Endodermal cell (in vitro differentiated cells): ENCODE results near the gene C17orf75. TPM values are rescaled to one million over a fixed set of nuclear protein-coding genes. Genes with fewer than 3 reads are reported as not detected.

Source experiments
- DNase-seq: peaks from one replicate; pipeline ENCODE4 v3.0.0-alpha.2; 2017
- H3K27ac ChIP-seq: 2 replicates; pipeline ENCODE4 v1.5.1; 2013; ENCODE audit warnings: mild to moderate bottlenecking, low read depth, low read length, moderate library complexity
- H3K27me3 ChIP-seq: 2 replicates; pipeline ENCODE4 v1.6.1; 2013; ENCODE audit warnings: mild to moderate bottlenecking, low read length, moderate library complexity; ENCODE audit not compliant: insufficient read depth, control insufficient read depth, poor library complexity, severe bottlenecking
- H3K36me3 ChIP-seq: 2 replicates; pipeline ENCODE4 v1.7.0; 2013; ENCODE audit warnings: mild to moderate bottlenecking, low read length, moderate library complexity; ENCODE audit not compliant: control insufficient read depth, insufficient read depth
- H3K4me1 ChIP-seq: one replicate; pipeline ENCODE4 v1.7.0; 2013; ENCODE audit warnings: low read length; ENCODE audit not compliant: control insufficient read depth, insufficient read depth
- H3K4me3 ChIP-seq: 2 replicates; pipeline ENCODE4 v1.5.1; 2013; ENCODE audit warnings: mild to moderate bottlenecking, low read length, moderate library complexity
- H3K9ac ChIP-seq: 2 replicates; pipeline ENCODE4 v1.6.1; 2013; ENCODE audit warnings: mild to moderate bottlenecking, low read length, moderate library complexity; ENCODE audit not compliant: poor library complexity, severe bottlenecking; ENCODE audit errors: extremely low read depth
- H3K9me3 ChIP-seq: 2 replicates; pipeline ENCODE4 v1.6.1; 2013; ENCODE audit warnings: mild to moderate bottlenecking, low read length, moderate library complexity; ENCODE audit not compliant: control insufficient read depth
- H3K27ac Mint-ChIP-seq: 2 replicates; pipeline ENCODE4 v1.8.0; 2020; ENCODE audit warnings: mixed read lengths
- H3K27me3 Mint-ChIP-seq: 2 replicates; pipeline ENCODE4 v1.8.0; 2021; ENCODE audit warnings: mild to moderate bottlenecking, mixed read lengths; ENCODE audit not compliant: insufficient read depth
- H3K36me3 Mint-ChIP-seq: 2 replicates; pipeline ENCODE4 v1.8.0; 2020; ENCODE audit warnings: low read depth, mixed read lengths
- H3K4me1 Mint-ChIP-seq: 2 replicates; pipeline ENCODE4 v1.8.0; 2020; ENCODE audit warnings: mixed read lengths
- H3K4me3 Mint-ChIP-seq: 2 replicates; pipeline ENCODE4 v1.8.0; 2020; ENCODE audit warnings: mild to moderate bottlenecking, moderate library complexity, mixed read lengths
- H3K9me3 Mint-ChIP-seq: 2 replicates; pipeline ENCODE4 v1.8.0; 2020; ENCODE audit warnings: mild to moderate bottlenecking, mixed read lengths
- CTCF ChIP-seq: fragments of 200-600 bp; sonication (generic); conservative IDR thresholded peaks from 2 replicates; pipeline ENCODE4 v1.5.0; 2021; ENCODE audit warnings: antibody characterized with exemption, mild to moderate bottlenecking
- WGBS, 2 experiments: methylation state at CpG; one replicate each; pipeline versions ENCODE4 v1.1.5 to v1.1.7; 2013; ENCODE audit warnings: missing lambda C conversion rate in 2 of 2, mixed read lengths in 1 of 2; ENCODE audit not compliant: insufficient coverage in 1 of 2, insufficient read length in 1 of 2; 5-methylcytosine and 5-hydroxymethylcytosine counted together
- total RNA-seq, 2 donors: library from RNA; stranded (reverse); fragmentation: NEBNext Ultra II Directional in 1 of 2; extraction: Animal tissue kit (Norgen Biotek cat#: 25700) in 1 of 2; gene quantifications; 2 replicates in 1 of 2; 3 replicates in 1 of 2; pipeline ENCODE4 v1.2.1, GENCODE V29; 2021

C17orf75 gene
- total RNA-seq, 2 donors from 2014 or later: 33.7 to 52.2 TPM

GRCh38 chr17:32383926-32384434 is 42.0 kb upstream of the C17orf75 start:
- TF ChIP-seq CTCF: no peak
- Histone ChIP-seq H3K9me3 (no peaks in the 10 kb centered on the region), H3K27ac (no peak overlapping the region), H3K9ac (no peak overlapping the region), H3K4me3 (no peak overlapping the region), H3K4me1 (peaks cover 5% of the 10 kb centered on the region), H3K36me3 (peaks cover 63% of the 10 kb centered on the region), H3K27me3 (no peaks in the 10 kb centered on the region)
- H3K27me3 Mint-ChIP-seq: no peaks in the 10 kb centered on the region
- H3K27ac Mint-ChIP-seq: no peak overlapping the region
- no peaks in the 10 kb centered on the region for H3K9me3 Mint-ChIP-seq
- peaks cover 39% of the 10 kb centered on the region for H3K36me3 Mint-ChIP-seq
- no peak overlapping the region for H3K4me3 Mint-ChIP-seq
- WGBS, 2 experiments: 92 to 100% methylated on average over 1 of the region's 1 CpG
- peaks cover 7% of the 10 kb centered on the region for H3K4me1 Mint-ChIP-seq
- DNase-seq: no peak

DNA sequence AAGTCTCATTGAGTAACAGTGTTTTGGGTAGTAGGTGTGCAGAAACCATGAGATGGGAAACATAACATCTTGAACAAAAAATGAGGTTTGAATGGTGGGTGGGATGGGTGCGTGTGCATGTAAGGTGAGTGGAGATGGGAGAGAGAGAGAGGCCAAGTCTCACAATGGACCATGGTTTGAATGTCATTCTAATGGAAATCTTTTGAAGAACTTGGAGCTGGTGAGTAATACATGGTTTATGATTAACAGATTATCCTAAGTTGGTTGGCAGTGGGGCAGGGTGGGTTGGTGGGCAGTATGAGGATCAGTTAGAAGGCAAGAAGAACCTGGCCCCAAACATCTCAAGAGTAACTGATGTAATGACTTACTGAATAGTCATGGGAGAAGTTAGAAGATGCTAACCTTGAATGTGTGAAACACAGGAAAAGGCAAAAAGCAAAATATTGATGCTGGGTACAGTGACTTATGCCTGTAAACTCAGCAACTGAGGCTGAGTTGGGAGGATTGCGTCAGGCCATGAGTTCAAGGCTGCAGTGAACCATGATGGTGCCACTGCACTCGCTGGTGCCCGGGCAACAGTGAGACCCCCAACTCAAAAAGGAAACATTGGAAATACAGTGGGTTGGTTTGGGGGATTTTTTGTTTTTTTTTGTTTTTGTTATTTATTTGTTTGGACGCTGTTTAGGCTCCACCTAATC is 40.7 kb upstream of the C17orf75 start:
- H3K27ac Mint-ChIP-seq: no peak overlapping the region

GRCh38 chr17:32370426-32370825 is 28.5 kb upstream of the C17orf75 start:
- no peak overlapping the region for H3K4me3 Mint-ChIP-seq
- Histone ChIP-seq H3K9ac (no peak overlapping the region), H3K27ac (no peak overlapping the region), H3K4me3 (no peak overlapping the region), H3K36me3 (peaks cover 94% of the 10 kb centered on the region), H3K9me3 (no peaks in the 10 kb centered on the region), H3K4me1 (no peaks in the 10 kb centered on the region), H3K27me3 (no peaks in the 10 kb centered on the region)
- WGBS, 2 experiments: 100% methylated on average over 1 of the region's 1 CpG
- DNase-seq: no peak
- no peaks in the 10 kb centered on the region for H3K27me3 Mint-ChIP-seq
- H3K36me3 Mint-ChIP-seq: peaks cover 92% of the 10 kb centered on the region
- H3K27ac Mint-ChIP-seq: peak overlapping the region; percentile 15
- no peaks in the 10 kb centered on the region for H3K9me3 Mint-ChIP-seq
- no peak for TF ChIP-seq CTCF
- H3K4me1 Mint-ChIP-seq: peaks cover 6% of the 10 kb centered on the region

More for the DNA sequence above, 40.7 kb upstream of the C17orf75 start:
- Mint-ChIP-seq H3K9me3 (no peaks in the 10 kb centered on the region), H3K27me3 (no peaks in the 10 kb centered on the region), H3K4me1 (peaks cover 7% of the 10 kb centered on the region), H3K4me3 (no peak overlapping the region), H3K36me3 (peaks cover 50% of the 10 kb centered on the region)
- Histone ChIP-seq H3K4me3 (no peak overlapping the region), H3K36me3 (peaks cover 68% of the 10 kb centered on the region), H3K27ac (no peak overlapping the region), H3K9me3 (no peaks in the 10 kb centered on the region), H3K9ac (no peak overlapping the region), H3K4me1 (peaks cover 5% of the 10 kb centered on the region), H3K27me3 (no peaks in the 10 kb centered on the region)
- TF ChIP-seq CTCF: no peak
- no peak for DNase-seq
- 94 to 96% methylated on average over 2 to 5 of the region's 5 CpGs for WGBS, 2 experiments
